GM21447 (cell line): ENCODE data around the gene HIVEP3.

Experiments
- ATAC-seq: cut with Tn5 transposase; IDR thresholded peaks from one replicate; pipeline ENCODE4 v1.9.1; 2021; ENCODE audit not compliant: unreplicated experiment

HIVEP3 gene

DNA sequence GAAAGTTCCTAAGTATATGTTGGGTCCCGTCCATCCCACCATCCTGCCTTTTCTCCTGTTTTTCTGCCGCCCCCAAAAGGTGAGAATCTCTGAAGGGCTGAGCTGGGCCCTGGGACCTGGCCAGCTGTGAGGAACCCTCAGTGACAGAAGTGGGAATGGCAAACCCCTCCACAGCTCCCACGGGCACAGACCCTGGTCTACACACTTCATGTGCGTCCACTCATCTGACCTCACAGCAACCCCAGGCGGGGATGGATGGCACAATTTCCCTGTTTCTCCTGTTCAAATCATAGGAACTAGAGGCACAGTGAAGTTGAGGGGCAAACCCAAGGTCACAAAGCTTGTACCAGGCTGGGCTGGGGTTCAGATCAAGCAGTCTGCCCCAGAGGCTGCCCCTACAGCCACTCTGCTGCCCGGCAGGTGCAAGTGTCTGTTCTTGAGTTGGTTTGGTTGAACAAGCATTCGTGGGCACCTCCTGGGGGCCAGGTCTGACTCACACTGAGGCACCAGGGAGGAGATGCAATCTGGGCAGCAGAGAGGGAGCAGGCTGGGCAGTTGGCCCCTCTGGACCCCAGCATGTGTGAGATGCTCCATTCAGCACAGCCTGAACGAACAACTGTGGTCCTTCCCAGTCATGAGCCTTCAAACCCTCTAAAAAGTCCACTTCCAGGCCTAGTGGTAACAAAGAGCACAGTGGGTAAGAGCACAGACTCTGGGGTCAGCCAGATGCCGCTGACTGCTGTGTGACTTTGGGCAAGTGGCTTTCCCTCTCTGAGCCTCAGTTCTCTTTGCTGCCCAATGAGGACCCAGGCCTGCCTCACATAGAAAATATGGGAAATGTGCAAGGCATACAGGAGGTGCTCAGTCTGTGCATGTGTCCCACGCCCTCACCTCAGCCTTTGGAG is 438.3 kb downstream of the HIVEP3 start:
- no peak for ATAC-seq

DNA sequence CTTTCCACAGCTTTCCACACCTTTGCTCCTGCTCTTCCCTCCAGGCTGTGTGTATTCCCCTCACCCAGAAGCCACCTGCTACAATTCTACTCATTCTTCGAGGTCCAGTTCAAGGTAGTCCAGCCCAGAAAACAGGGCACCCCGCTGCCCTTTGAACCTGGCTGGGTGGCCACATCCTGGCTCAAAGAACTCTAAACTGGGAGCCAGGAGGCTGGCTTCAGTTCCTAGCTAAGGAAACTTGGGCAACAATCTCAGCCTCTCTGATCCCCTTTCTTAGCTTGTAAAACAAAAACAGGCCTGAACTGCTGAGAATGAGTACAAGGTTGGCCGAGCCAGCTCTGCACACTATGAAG is 438.9 kb downstream of the HIVEP3 start:
- ATAC-seq: no peak

DNA sequence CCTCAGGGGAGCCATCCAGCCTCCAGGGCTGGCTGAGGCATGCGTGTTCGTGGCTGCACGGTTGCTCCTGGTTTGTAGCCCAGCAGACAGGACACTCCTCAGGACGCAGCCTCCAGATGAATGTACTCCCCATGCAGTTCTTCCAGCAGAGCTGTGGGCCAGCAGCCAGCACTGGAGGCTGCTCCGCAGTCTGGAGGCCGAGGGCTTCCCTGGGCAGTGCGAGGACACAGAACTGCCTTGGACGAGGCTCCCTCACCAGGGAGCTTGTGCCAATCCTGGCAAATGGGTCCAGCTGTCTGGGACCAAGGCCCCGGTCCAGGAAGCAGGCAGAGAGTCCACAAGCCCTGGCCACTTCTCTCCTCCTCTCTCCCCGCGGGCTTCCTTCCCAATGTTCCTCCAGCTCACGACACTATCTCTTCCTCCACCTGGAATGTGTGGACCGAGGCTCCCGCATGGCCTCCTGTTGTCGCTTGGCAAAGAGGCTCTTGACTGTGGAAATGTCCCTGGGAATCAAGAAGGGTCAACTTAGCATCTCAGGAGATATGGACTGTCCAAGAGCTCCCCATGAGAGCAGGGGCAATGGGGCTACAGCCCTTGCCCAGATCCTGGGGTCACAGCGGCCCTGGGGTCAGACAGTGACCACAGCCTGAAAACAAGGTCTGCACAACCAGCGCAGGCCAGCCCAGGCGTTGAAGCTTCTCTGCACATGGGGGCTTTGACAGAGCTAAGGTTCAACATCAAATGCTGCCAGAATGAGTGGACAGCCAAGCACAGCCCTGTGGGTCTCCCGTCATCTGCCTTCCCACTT is 439.5 kb downstream of the HIVEP3 start:
- ATAC-seq: no peak

DNA sequence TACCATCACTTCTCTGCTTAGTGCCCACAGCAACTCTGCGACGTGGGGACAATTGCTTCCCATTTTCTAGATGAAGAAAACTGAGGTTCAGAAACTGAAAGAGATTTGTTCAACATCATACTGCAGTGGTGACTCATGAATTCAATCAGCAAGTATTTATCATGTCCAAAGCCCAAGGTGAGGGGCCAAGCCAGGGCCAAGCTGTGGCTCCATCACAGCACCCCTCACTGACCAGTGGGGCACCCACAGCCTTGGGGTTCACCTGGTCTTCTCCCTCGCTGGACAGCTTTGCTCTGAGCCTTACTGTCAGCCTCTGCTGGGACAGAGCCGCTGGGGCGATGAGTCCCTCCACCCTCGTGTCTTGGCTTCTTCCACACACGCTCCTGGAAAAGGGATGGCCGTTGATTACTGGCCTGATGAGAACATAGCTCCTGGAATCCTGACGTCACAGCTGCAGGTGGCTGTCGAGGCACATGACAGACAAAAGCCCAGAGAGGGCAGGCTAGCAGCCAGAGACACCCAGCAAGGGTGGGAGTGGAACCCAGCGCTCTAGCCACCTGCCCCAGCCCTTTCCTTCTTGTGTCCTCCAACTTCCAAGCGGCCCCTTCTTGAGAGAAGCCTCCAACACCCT is 440.5 kb downstream of the HIVEP3 start:
- ATAC-seq: no peak

DNA sequence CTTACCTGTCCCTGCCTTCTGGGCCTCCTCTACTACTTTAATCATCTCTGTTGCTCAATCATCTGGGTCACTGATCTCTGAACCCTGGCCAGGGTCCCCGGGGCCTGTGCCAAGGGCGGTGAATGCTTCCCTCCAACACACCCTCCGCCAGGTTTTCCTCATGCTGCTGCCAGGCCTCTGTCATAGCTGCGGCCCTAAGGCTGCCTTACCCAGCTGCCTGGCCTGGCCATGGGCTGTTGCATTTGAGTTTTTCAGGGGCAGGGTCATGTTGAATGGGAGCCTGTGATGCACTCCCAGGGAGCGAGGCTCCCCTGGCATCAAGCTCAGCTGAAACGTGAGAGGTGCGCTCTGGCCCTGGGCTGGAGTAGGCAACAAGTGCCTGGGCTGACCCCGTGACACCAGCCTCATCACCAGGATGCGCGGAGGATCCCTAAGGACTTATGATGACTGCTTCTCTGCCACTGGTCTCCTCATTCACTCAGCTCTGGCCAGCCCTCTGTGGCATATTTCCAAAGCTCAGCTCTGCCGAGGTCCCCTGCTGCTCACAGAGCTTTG is 441.8 kb downstream of the HIVEP3 start:
- ATAC-seq: no peak

DNA sequence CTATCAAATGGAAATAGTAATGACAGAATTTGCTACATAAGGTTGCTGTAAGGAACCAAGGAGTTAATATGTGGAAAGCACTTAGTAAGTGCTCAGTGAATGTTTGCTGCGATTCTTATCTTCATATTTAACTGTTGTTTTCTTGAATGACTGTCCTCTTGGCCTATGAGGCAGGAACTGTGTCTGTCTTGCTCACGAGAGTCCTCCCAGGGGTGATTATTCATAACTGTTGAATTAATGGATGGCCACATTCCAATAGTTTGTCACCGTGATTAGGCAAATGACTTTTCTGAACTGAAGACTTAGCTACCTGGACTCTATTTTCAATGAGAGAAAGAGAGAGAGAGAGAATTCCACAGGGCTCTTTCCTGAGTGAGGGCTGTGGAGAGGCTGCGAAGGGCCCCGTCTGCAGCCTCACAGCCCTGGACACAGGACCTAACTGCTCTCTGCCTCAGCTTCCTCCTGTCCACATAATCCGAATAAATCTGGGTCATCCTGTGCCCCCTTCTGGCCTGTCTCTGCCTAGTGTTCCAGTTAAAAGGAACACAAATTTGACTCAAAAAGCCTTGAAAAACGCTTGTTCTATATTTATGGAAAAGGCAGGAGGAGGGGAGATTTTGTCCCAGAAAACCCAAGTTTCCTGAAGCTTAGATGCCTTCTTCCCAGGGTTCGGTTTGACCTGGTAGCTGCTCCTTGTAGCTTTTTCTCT is 442.7 kb downstream of the HIVEP3 start:
- no peak for ATAC-seq

DNA sequence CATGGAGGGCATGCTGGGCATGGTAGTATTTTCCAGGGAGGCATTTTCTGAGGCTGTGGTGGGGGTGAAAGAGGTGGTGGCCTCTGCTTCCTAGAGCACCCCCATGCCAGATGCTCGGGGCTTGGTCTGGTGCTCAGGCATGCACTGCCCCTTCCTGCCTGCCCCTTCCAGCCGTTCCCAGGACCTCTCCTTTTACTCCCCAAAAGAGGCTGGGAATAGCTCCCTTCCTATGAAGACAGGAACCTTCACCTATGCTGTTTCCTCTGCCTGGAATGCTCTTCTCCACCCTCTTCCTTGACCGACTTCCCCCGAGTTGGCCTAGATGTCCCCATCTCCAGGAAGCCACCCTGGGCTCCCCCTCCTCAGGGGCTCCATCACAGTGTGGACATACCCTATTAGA is 443.4 kb downstream of the HIVEP3 start:
- no peak for ATAC-seq

DNA sequence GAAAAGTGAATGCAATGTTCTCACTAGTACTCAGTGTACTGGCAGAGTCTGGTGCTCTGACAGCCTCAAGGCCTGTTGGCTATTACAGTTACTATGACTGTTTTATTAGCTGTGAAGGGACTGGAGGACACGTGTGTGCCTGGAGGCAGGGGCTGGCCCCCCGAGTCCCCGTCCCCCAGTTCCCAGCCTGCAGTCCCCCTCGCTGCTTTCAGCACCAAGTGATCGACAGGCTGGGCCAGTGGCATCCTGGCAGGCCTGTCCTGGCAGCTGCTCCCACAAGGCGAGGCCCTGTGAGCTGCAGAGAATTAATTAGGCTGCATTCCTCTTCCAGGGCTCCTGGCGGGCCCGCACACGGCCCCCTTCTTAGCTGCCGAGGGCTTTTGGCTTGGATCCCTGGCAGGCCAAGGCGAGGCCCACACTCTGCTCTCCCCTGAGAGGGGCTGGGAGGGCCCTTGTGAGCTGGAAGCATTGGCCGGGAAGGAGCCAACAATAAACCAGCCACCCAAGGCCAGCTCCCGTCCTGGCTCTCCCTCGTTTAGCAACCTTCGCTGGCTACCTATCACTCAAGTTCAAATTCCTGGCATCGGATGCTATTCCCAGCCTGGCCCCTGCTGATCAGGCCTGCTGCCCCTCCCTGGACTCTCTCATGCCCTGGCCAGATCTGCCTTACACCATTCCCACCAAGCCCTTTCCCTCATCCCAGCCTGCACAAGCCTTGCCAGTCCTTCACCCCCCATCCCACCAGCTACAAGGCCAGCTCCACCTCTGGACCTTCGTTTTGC is 444.0 kb downstream of the HIVEP3 start:
- no peak for ATAC-seq

DNA sequence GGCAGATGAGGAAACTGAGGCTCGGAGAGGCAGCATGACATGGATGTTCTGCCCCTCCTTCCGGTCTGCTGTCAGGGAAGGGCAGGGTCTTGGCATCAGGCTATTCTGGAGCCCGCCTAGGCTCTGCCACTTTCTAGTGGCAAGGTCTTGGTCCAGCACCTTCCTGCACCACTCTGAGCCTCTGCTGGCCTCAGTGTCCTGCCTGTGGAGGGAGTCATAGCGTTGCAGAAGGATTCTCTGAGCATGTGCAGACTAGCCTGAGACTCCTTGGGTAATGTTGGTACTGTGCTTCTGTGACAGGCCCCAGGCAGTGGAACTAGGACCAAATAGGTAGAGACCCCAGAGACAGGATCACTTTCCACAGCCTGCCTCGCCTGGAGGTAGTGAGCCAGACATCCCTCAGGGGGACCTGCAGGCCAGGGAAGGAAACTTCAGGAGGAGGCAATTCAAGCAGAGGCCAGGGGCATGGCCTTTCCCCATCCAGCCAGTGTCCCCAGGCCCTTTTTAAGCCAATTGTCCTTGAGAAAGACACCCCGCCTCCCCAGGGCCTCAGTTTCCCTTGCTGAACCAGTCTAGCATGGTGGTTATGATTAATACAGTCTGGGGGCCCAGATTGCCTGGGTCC is 444.9 kb downstream of the HIVEP3 start:
- ATAC-seq: no peak

DNA sequence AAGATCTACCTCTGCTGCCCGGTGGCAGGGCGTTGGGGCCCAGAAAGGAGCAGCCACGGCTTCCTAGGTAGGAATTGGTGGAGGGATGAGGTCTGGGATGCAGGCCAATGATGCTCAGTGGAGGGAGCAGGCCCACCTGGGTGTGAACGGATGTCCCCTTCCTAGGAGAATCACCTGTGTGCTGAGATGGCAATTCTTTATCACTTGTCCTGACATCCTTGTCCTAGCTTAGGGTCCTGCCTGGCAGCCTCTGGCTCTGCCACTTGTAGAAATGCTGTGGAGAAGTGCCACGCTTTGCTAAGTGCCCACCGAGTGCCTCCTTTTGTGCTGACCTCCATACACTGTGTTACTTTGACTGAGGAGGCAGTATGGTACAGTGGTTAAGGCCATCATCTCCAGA is 447.1 kb downstream of the HIVEP3 start:
- ATAC-seq: no peak

DNA sequence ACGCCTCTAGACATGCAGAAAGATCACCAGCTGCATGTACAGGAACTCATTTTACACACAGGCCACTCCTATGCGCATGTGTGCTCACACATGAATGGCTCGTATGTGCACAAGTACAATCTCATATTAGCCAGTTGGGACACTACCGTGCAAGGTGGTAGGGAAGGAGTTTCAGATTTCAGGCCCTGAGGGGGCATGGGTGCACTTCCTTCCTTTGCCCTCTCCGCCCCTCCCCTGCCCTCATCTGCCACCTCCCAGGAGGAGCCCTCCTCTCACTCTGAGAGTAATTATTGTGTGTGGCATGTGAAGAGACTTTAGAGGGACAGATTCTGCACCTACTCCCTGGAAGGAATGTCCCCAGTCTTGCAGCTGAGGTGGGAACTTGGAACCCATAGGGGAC is 449.0 kb downstream of the HIVEP3 start:
- ATAC-seq: no peak

DNA sequence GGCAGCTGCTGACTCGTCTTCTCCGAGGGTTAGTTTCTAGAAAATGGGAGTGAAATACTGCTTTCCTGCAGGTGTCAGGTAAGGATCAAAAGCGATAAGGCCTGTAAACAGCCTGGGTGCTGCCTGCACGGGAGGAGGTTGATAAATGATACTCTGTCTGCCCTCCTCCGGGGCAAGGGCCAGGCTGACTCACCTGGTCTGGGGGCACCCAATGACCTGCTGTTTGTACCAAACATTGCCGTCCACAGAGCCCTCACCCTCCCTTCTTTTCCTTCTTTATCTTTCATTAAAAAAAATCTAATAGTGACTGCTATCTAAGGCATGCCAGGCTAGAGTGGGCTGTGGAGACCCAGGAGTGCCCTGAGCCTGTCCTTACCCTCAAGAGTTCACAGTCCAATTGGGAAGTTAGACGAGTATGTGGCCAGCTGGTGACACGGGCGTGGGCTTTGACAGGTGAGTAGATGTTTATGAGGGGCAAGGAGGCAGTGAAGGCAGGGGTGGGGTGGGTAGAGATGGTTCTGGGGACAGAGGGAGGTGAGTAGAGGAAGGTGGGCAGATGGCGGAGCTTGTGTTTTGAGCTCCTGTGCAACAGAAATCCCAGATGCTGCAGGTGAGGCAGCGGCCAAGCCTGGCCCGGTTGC is 450.5 kb downstream of the HIVEP3 start:
- ATAC-seq: no peak

DNA sequence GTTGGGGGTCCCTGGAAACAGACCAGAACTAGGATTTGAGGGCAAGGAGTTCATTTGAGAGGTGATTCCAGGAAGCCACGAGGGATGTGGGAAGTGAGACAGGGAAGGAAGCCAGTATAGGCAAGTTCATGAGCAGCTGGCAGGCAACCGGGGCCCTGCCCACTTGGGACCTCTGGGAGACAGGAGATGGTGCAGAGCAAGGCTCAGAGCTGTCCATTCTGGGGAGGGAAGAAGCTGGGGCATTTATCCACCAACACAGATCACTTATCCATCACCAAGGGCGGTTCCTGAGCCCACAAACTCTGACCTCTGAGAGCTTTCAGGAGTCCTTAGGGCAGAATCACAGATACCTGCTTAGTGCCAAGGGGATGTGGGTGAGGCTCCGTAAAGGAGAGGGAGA is 451.0 kb downstream of the HIVEP3 start:
- ATAC-seq: no peak

DNA sequence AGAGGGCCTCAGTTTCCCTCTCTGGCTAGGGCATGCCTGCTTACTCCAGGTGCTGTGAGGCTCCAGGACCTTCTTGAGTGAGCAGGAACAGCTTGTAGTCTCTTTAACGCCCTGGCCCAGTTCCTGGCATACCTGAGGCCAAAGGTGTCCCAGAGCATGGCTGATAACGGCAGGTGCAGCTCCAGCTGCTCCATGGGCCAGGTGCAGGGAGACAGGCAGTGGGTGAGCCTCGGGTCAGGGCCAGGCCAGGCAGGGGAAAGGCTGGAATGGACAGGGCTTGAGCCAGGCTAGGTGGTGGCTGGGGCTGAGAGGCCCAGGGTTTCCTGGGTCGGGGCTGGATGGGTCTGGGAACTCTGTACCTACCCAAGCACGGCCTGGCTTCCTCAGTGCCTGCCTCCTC is 452.6 kb downstream of the HIVEP3 start:
- no peak for ATAC-seq

DNA sequence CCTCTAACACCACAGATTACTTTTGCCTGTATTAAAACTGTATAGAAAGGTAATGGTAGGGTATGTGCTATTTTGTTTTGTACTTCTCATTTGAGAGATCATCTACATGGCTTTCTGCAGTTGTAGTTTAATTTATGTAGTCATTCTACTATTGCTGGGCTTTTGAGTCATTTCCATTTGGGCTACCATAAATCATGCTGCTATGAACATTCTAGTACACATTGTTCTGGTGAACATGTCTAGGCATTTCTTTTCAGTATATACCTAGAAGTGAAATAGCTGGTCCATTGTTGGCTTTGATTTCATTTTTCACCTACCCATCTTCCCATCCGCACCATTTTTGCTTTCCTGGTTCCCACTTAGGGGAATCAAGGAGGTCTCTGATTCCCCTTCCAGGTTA is 453.0 kb downstream of the HIVEP3 start:
- ATAC-seq: no peak

DNA sequence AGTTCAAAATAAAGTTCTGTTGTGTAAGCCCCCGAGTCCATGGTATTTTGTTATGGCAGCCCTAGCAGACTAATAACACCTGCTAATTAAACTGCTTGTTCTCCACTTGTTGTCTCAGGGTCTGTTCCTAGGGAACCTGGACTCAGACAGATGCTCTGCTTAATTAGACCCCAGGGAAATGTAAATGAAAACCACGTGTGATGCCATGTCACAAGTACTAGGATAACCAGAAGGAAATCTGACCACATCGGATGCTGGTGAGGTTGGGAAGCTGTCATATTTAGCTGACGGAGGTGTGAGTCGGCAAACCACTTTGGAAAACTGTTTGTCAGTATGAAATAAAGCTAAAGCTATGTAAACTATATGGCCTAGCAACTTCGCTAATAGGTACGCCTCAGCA is 453.8 kb downstream of the HIVEP3 start:
- no peak for ATAC-seq

DNA sequence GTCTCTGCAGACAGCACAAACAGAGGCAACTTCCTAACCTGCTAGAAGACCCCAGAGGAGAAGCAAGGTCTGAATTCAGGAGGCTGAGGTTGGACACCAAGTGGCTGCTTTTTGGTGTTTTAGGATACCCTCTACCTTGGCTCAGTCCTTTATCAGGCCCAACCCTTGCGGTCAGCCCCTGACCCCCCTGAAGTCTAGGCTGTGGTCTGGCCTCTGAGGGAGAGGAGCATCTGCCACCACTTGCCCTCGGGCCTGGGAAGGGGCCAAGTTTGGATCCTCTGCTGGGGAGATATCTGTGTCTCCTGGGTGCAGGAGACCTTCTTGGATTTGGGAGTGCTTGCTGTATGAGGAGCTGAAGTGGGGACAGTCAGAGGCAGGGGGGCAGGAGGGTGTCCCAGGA is 455.2 kb downstream of the HIVEP3 start:
- no peak for ATAC-seq

DNA sequence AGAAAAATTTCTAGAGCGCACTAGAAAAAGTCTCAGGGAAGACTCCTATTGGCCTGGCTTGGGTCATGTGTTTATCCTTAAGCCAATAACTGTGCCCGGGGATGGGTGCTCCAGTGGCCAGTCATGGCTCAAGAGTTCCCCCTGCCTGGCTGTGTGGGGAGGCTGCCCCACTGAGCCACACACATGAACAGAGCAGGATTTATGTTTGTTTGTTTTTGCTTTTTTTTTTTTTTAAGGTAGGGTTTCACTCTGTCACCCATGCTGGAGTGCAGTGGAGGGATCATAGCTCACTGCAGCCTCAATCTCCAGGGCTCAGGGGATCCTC is 456.1 kb downstream of the HIVEP3 start:
- no peak for ATAC-seq
